ENCODE data around the gene SCARB1.
A peak's percentile ranks its signal among the peaks of the same experiment; 100 is the strongest.

Gene SCARB1

GRCh38 chr12:124786061-124786964 lies 77.4 kb downstream of the SCARB1 start:
- no peaks in the 10 kb centered on the region for H3K27me3 ChIP-seq (ENCODE audit: insufficient read depth, low read length, poor library complexity)
- H3K56ac ChIP-seq (ENCODE audit: low read length), result peak overlapping the region; percentile 77
- H3K23ac ChIP-seq (ENCODE audit: low read length), result no peak overlapping the region
- H3K79me2 ChIP-seq (ENCODE audit: control insufficient read depth, insufficient read depth, low read length), result no peaks in the 10 kb centered on the region
- H2BK5ac ChIP-seq (ENCODE audit: low read length), result no peak overlapping the region
- no peak overlapping the region for H3K4ac ChIP-seq (ENCODE audit: low read depth, low read length)
- H3K79me1 ChIP-seq (ENCODE audit: low read length), result no peaks in the 10 kb centered on the region
- peak; percentile 95 for DNase-seq
- H4K8ac ChIP-seq (ENCODE audit: low read depth, low read length), result no peak overlapping the region
- no peak overlapping the region for H4K5ac ChIP-seq (ENCODE audit: low read length)
- no peak overlapping the region for H2BK120ac ChIP-seq (ENCODE audit: low read depth, low read length)
- peaks cover 5% of the 10 kb centered on the region for H3K36me3 ChIP-seq (ENCODE audit: control insufficient read depth, insufficient read depth, low read length)
- no peak overlapping the region for H2AK5ac ChIP-seq (ENCODE audit: low read length)
- H3K4me3 ChIP-seq (ENCODE audit: low read length), result no peak overlapping the region
- no peak overlapping the region for H3K27ac ChIP-seq (ENCODE audit: low read depth, low read length)
- H3K9ac ChIP-seq (ENCODE audit: low read length), result peak overlapping the region; percentile 63
- peak overlapping the region; percentile 32 for H3K4me2 ChIP-seq (ENCODE audit: low read length)
- WGBS (ENCODE audit: extremely low coverage, insufficient coverage, low lambda C conversion rate), result no CpG with 5 or more reads among the region's 31 CpGs
- H2BK15ac ChIP-seq (replicated peaks; ENCODE audit: low read depth), result no peak overlapping the region
- H3K4me1 ChIP-seq (ENCODE audit: control insufficient read depth, low read depth, low read length), result no peaks in the 10 kb centered on the region
- H3K18ac ChIP-seq (ENCODE audit: low read length), result no peak overlapping the region

GRCh38 chr12:124784871-124785572 lies 78.6 kb downstream of the SCARB1 start:
- Histone ChIP-seq H4K5ac (ENCODE audit: low read length) (no peak overlapping the region), H3K79me2 (ENCODE audit: control insufficient read depth, insufficient read depth, low read length) (no peaks in the 10 kb centered on the region), H3K4ac (ENCODE audit: low read depth, low read length) (no peak overlapping the region), H2BK120ac (ENCODE audit: low read depth, low read length) (no peak overlapping the region), H3K4me2 (ENCODE audit: low read length) (no peak overlapping the region), H3K18ac (ENCODE audit: low read length) (no peak overlapping the region), H3K23ac (ENCODE audit: low read length) (no peak overlapping the region), H3K79me1 (ENCODE audit: low read length) (no peaks in the 10 kb centered on the region), H3K36me3 (ENCODE audit: control insufficient read depth, insufficient read depth, low read length) (peaks cover 5% of the 10 kb centered on the region), H3K4me1 (ENCODE audit: control insufficient read depth, low read depth, low read length) (no peaks in the 10 kb centered on the region), H3K4me3 (ENCODE audit: low read length) (no peak overlapping the region), H3K27me3 (ENCODE audit: insufficient read depth, low read length, poor library complexity) (no peaks in the 10 kb centered on the region), H2BK5ac (ENCODE audit: low read length) (no peak overlapping the region), H2AK5ac (ENCODE audit: low read length) (no peak overlapping the region), H3K27ac (ENCODE audit: low read depth, low read length) (no peak overlapping the region), H2BK15ac (replicated peaks; ENCODE audit: low read depth) (no peak overlapping the region), H3K56ac (ENCODE audit: low read length) (no peak overlapping the region), H3K9ac (ENCODE audit: low read length) (no peak overlapping the region), H4K8ac (ENCODE audit: low read depth, low read length) (no peak overlapping the region)
- no CpG with 5 or more reads among the region's 11 CpGs for WGBS (ENCODE audit: extremely low coverage, insufficient coverage, low lambda C conversion rate)
- DNase-seq, result no peak

- Histone ChIP-seq H3K4me2 (ENCODE audit: low read length) (no peak overlapping the region), H3K4ac (ENCODE audit: low read depth, low read length) (no peak overlapping the region), H3K56ac (ENCODE audit: low read length) (no peak overlapping the region), H2BK5ac (ENCODE audit: low read length) (no peak overlapping the region), H2BK15ac (replicated peaks; ENCODE audit: low read depth) (no peak overlapping the region), H2AK5ac (ENCODE audit: low read length) (no peak overlapping the region), H3K9ac (ENCODE audit: low read length) (no peak overlapping the region), H3K27ac (ENCODE audit: low read depth, low read length) (no peak overlapping the region), H3K23ac (ENCODE audit: low read length) (no peak overlapping the region), H3K4me1 (ENCODE audit: control insufficient read depth, low read depth, low read length) (no peaks in the 10 kb centered on the region), H3K4me3 (ENCODE audit: low read length) (no peak overlapping the region), H4K5ac (ENCODE audit: low read length) (no peak overlapping the region), H3K18ac (ENCODE audit: low read length) (no peak overlapping the region), H3K79me1 (ENCODE audit: low read length) (no peaks in the 10 kb centered on the region), H2BK120ac (ENCODE audit: low read depth, low read length) (no peak overlapping the region), H3K36me3 (ENCODE audit: control insufficient read depth, insufficient read depth, low read length) (peaks cover 1% of the 10 kb centered on the region), H3K79me2 (ENCODE audit: control insufficient read depth, insufficient read depth, low read length) (no peaks in the 10 kb centered on the region), H4K8ac (ENCODE audit: low read depth, low read length) (no peak overlapping the region), H3K27me3 (ENCODE audit: insufficient read depth, low read length, poor library complexity) (no peaks in the 10 kb centered on the region)
- no CpG with 5 or more reads among the region's 5 CpGs for WGBS (ENCODE audit: extremely low coverage, insufficient coverage, low lambda C conversion rate)
- DNase-seq, result no peak
These were observed 80.6 kb downstream of the SCARB1 start for GRCh38 chr12:124783087-124783486.

DNA sequence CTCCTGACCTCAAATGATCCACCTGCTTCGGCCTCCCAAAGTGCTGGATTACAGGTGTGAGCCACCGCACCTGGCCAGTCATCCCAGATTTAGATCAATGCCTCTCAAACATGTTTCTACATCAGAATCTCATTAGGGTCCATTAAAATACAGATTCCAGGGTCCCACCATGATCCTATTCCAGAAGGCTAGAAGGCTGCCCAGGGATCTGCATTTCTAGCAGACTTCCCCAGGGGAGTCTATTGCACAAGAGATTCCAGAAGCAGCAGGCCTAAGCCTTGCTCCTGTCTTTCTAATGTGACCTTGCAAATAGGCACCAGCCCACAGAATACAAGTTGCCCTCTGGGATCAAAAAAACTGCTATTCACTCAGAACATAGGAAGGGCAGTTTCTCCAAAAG lies 81.5 kb downstream of the SCARB1 start:
- H2AK5ac ChIP-seq (ENCODE audit: low read length), result no peak overlapping the region

GRCh38 chr12:124780752-124781685 lies 82.6 kb downstream of the SCARB1 start:
- no CpG with 5 or more reads among the region's 16 CpGs for WGBS (ENCODE audit: extremely low coverage, insufficient coverage, low lambda C conversion rate)
- no peak overlapping the region for H2AK5ac ChIP-seq (ENCODE audit: low read length)
- peaks cover 1% of the 10 kb centered on the region for H3K36me3 ChIP-seq (ENCODE audit: control insufficient read depth, insufficient read depth, low read length)
- no peak overlapping the region for H3K18ac ChIP-seq (ENCODE audit: low read length)
- no peak overlapping the region for H3K56ac ChIP-seq (ENCODE audit: low read length)
- H4K8ac ChIP-seq (ENCODE audit: low read depth, low read length), result no peak overlapping the region
- H3K4me1 ChIP-seq (ENCODE audit: control insufficient read depth, low read depth, low read length), result no peaks in the 10 kb centered on the region
- no peaks in the 10 kb centered on the region for H3K27me3 ChIP-seq (ENCODE audit: insufficient read depth, low read length, poor library complexity)
- H2BK15ac ChIP-seq (replicated peaks; ENCODE audit: low read depth), result no peak overlapping the region
- H3K4me3 ChIP-seq (ENCODE audit: low read length), result no peak overlapping the region
- no peak for DNase-seq
- no peak overlapping the region for H2BK120ac ChIP-seq (ENCODE audit: low read depth, low read length)
- no peak overlapping the region for H3K23ac ChIP-seq (ENCODE audit: low read length)
- H3K79me2 ChIP-seq (ENCODE audit: control insufficient read depth, insufficient read depth, low read length), result no peaks in the 10 kb centered on the region
- H3K27ac ChIP-seq (ENCODE audit: low read depth, low read length), result no peak overlapping the region
- H4K5ac ChIP-seq (ENCODE audit: low read length), result no peak overlapping the region
- H3K4me2 ChIP-seq (ENCODE audit: low read length), result no peak overlapping the region
- no peak overlapping the region for H3K4ac ChIP-seq (ENCODE audit: low read depth, low read length)
- no peak overlapping the region for H2BK5ac ChIP-seq (ENCODE audit: low read length)
- no peak overlapping the region for H3K9ac ChIP-seq (ENCODE audit: low read length)
- no peaks in the 10 kb centered on the region for H3K79me1 ChIP-seq (ENCODE audit: low read length)

More for the DNA sequence above, 81.5 kb downstream of the SCARB1 start:
- H3K79me1 ChIP-seq (ENCODE audit: low read length), result no peaks in the 10 kb centered on the region
- no CpG with 5 or more reads among the region's 2 CpGs for WGBS (ENCODE audit: extremely low coverage, insufficient coverage, low lambda C conversion rate)
- H2BK5ac ChIP-seq (ENCODE audit: low read length), result no peak overlapping the region
- H4K8ac ChIP-seq (ENCODE audit: low read depth, low read length), result no peak overlapping the region
- H3K36me3 ChIP-seq (ENCODE audit: control insufficient read depth, insufficient read depth, low read length), result peaks cover 1% of the 10 kb centered on the region
- H2BK15ac ChIP-seq (replicated peaks; ENCODE audit: low read depth), result no peak overlapping the region
- no peak overlapping the region for H2BK120ac ChIP-seq (ENCODE audit: low read depth, low read length)
- no peaks in the 10 kb centered on the region for H3K79me2 ChIP-seq (ENCODE audit: control insufficient read depth, insufficient read depth, low read length)
- H3K4me2 ChIP-seq (ENCODE audit: low read length), result no peak overlapping the region
- no peak overlapping the region for H4K5ac ChIP-seq (ENCODE audit: low read length)
- no peak overlapping the region for H3K9ac ChIP-seq (ENCODE audit: low read length)
- H3K23ac ChIP-seq (ENCODE audit: low read length), result no peak overlapping the region
- H3K4me3 ChIP-seq (ENCODE audit: low read length), result no peak overlapping the region
- H3K18ac ChIP-seq (ENCODE audit: low read length), result no peak overlapping the region
- no peaks in the 10 kb centered on the region for H3K27me3 ChIP-seq (ENCODE audit: insufficient read depth, low read length, poor library complexity)
- no peak overlapping the region for H3K4ac ChIP-seq (ENCODE audit: low read depth, low read length)
- no peak overlapping the region for H3K56ac ChIP-seq (ENCODE audit: low read length)
- DNase-seq, result peak; percentile 23
- H3K4me1 ChIP-seq (ENCODE audit: control insufficient read depth, low read depth, low read length), result no peaks in the 10 kb centered on the region
- no peak overlapping the region for H3K27ac ChIP-seq (ENCODE audit: low read depth, low read length)

Data from mesendoderm (in vitro differentiated cells).